Natural killer cell treated with Interleukin-12 subunit alpha and Interleukin-12 subunit beta and Interleukin-15 and Interleukin-18, amount 100 ng/mL, for 72 hours (primary cell): Measurements from ENCODE around the gene SFXN3. TPM values are rescaled to one million over a fixed set of nuclear protein-coding genes. Genes with fewer than 3 reads are reported as not detected.

Source experiments
- ATAC-seq, 2 donors: fragments of 150-1000 bp; cut with Tn5 transposase in 1 of 2; sonication (Bioruptor Pico), chemical (Tn5 transposase) in 1 of 2; 2 replicates each; pipeline ENCODE4 v1.10.0; 2021
- DNase-seq: peaks from one replicate; pipeline ENCODE4 v3.0.0; 2022; ENCODE audit warnings: low spot score
- H3K27ac Mint-ChIP-seq, 2 donors: 1 replicate in 1 of 2; 2 replicates in 1 of 2; pipeline ENCODE4 v1.8.0; 2022; ENCODE audit warnings: mixed read lengths in 2 of 2, mild to moderate bottlenecking in 1 of 2, moderate library complexity in 1 of 2
- H3K27me3 Mint-ChIP-seq, 2 donors: 1 replicate in 1 of 2; 2 replicates in 1 of 2; pipeline ENCODE4 v1.8.0; 2022; ENCODE audit warnings: mixed read lengths in 2 of 2
- H3K36me3 Mint-ChIP-seq: one replicate; pipeline ENCODE4 v1.8.0; 2022; ENCODE audit warnings: mixed read lengths
- H3K4me1 Mint-ChIP-seq, 2 donors: 1 replicate in 1 of 2; 2 replicates in 1 of 2; pipeline ENCODE4 v1.8.0; 2022; ENCODE audit warnings: low read depth in 2 of 2, mixed read lengths in 2 of 2, mild to moderate bottlenecking in 1 of 2
- H3K4me3 Mint-ChIP-seq: one replicate; pipeline ENCODE4 v1.8.0; 2022; ENCODE audit warnings: mixed read lengths
- H3K9me3 Mint-ChIP-seq: 2 replicates; pipeline ENCODE4 v1.8.0; 2022; ENCODE audit warnings: mixed read lengths
- total RNA-seq, 2 donors: library from RNA; stranded (reverse); gene quantifications; one replicate each; pipeline ENCODE4 v1.2.3, GENCODE V29; 2022

Gene SFXN3
- total RNA-seq, 2 donors from 2014 or later = 12.5 to 21.1 TPM

DNA sequence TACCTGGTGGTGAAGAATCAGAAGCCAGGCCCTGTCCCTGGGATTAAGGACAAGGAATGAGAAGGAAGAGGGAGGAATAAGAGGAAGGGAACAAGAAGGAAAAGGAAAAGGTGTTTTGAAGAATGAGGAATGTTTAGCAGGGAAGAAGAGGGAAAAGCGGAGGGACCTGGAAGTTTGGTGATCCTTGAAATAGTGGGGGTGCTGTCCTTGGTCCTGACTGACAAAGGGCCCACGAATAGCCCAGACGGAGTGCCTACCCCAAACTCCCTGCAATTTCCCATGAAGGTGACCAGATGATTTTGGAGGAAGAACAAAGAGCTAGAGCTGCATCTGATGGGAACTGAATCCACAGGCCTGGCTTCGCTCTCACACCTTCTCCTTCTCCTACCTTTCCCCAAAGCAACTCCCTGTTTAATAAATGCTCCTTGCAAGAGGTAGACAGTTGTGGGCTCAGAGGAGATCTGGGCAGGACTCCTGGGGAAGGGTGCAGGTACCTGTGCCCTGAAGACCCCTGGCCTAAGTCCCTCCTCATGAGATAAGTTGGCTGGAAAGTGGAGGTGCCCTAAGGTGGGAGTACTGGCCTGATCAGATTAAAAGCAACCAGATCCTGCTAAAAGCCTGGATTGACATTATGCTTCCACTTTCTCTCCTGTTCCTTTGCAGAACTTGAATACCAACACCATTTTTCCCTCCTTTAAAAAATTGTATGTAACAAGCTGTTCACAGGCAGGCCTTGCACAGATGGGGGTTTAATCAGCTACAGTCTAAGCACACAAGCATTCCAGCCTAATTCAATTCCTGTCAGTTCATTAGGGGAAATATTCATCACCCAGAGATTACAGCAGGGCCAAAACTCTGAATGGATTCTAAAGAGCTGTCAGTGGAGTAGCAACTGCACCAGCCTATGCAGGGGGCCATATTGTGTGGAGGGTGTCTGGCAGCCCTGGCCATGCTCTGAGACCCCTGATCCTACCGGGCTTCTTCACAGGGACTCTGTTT is 50.2 kb downstream of the SFXN3 start:
- no peak for ATAC-seq
- Mint-ChIP-seq H3K36me3 (no peaks in the 10 kb centered on the region), H3K9me3 (no peaks in the 10 kb centered on the region), H3K4me3 (no peak overlapping the region), H3K27ac (no peak overlapping the region), H3K27me3 (peaks cover 41 to 49% of the 10 kb centered on the region in 2 donors), H3K4me1 (no peaks in the 10 kb centered on the region)
- DNase-seq = no peak

DNA sequence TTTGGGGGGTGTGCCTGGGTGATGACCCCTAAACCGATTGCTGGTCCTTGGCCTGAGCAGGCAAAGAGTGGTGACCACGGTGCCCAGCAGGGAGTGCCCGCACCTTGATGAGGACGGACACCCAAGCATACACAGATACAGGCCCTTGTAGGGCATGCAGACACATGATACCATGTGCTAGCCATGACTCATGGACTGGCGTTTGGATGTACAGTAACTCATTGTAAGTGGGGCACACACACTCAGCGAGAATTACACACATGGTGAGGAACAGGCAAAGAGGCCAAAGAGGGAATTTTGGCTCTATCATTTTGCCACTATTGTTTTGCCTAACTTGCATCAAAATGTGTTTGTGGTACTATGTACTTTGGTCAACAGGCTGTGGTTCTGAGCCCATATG is 54.8 kb downstream of the SFXN3 start:
- no peak for DNase-seq
- Mint-ChIP-seq H3K27me3 (peaks cover 36 to 39% of the 10 kb centered on the region in 2 donors), H3K4me3 (no peak overlapping the region), H3K4me1 (no peaks in the 10 kb centered on the region), H3K27ac (no peak overlapping the region), H3K9me3 (no peaks in the 10 kb centered on the region), H3K36me3 (no peaks in the 10 kb centered on the region)
- no peak for ATAC-seq

DNA sequence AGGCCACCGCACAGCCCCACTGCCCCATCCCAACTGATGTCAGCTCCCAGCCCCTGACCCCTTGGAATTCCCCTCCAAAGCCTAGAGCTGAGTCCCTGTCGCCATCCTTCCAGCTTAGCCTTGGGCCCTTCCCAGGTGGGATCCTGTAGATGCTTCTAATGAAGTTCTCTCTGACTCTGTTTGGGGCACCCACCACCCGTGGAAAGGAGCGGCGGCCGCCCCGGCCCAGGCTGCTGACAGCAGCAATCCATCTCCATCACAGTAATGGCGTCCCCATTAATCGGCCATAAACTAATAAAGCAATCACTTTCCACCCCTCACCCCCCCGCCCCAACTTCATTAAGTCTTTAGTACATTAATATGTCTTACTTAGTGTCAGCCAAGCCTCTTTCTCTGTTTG is 56.3 kb downstream of the SFXN3 start:
- Mint-ChIP-seq H3K27ac (no peak overlapping the region), H3K9me3 (no peaks in the 10 kb centered on the region), H3K4me1 (no peaks in the 10 kb centered on the region), H3K27me3 (peaks cover 42 to 43% of the 10 kb centered on the region in 2 donors), H3K36me3 (no peaks in the 10 kb centered on the region), H3K4me3 (no peak overlapping the region)
- no peak for ATAC-seq
- no peak for DNase-seq

- H3K36me3 Mint-ChIP-seq = no peaks in the 10 kb centered on the region
- no peaks in the 10 kb centered on the region for H3K4me1 Mint-ChIP-seq
- no peak overlapping the region for H3K4me3 Mint-ChIP-seq
- ATAC-seq (no peak), DNase-seq (no peak)
- H3K27me3 Mint-ChIP-seq = peaks cover 42 to 48% of the 10 kb centered on the region in 2 donors
- H3K9me3 Mint-ChIP-seq = no peaks in the 10 kb centered on the region
- H3K27ac Mint-ChIP-seq = no peak overlapping the region
These were observed 56.9 kb downstream of the SFXN3 start for GRCh38 chr10:101087965-101088364.

- DNase-seq = no peak
- Mint-ChIP-seq H3K27ac (no peak overlapping the region), H3K27me3 (peaks cover 38 to 43% of the 10 kb centered on the region in 2 donors), H3K36me3 (no peaks in the 10 kb centered on the region), H3K9me3 (no peaks in the 10 kb centered on the region), H3K4me3 (no peak overlapping the region), H3K4me1 (no peaks in the 10 kb centered on the region)
- ATAC-seq = no peak
These were observed 58.7 kb downstream of the SFXN3 start for GRCh38 chr10:101089520-101090299.

DNA sequence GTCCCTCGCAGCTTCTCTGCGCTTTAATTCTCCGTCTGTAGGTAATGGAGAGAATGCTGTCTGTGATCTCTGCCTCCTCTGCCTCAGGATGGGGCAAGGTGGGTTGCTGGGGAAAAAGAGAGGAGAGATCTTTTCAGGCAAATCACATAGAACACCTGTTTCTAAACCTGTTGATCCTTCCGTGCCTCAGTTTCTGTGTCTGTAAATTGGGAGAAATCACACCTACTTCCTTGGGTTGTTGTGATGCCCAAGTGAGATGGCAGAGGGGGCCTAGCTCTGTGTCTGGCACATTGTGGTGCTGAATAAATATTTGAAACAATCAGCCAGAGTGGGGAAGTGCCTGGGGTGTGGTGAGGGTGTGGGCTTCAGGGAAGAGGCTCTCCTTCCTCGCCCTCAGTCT is 59.6 kb downstream of the SFXN3 start:
- DNase-seq (no peak), ATAC-seq (no peak)
- Mint-ChIP-seq H3K27ac (no peak overlapping the region), H3K4me1 (peaks cover 0 to 1% of the 10 kb centered on the region in 2 donors), H3K4me3 (no peak overlapping the region), H3K36me3 (no peaks in the 10 kb centered on the region), H3K27me3 (peaks cover 42 to 47% of the 10 kb centered on the region in 2 donors), H3K9me3 (no peaks in the 10 kb centered on the region)

Other genes with a start within 250 kb of the SFXN3 start
- 10 to 100 TPM; 27.8 to 44.3 TPM for gene SLF2, start 118.3 kb upstream of the SFXN3 start, total RNA-seq
- under 1 TPM in 1 of 2 donors, not detected in 1; 0.19 TPM for gene SEMA4G, start 61.7 kb upstream of the SFXN3 start, total RNA-seq
- gene MRPL43, start 43.7 kb upstream of the SFXN3 start, total RNA-seq = 10 to 100 TPM; 52.3 to 60.7 TPM
- gene TWNK, start 43.7 kb upstream of the SFXN3 start, total RNA-seq = 10 to 100 TPM; 13.6 to 34.2 TPM
- gene LZTS2, start 31.4 kb upstream of the SFXN3 start, total RNA-seq = 1 to 10 TPM; 6.2 to 6.4 TPM
- under 1 TPM; 0.17 to 0.62 TPM for gene PDZD7, start 105 bp upstream of the SFXN3 start, total RNA-seq
- gene KAZALD1, start 30.8 kb downstream of the SFXN3 start, total RNA-seq = 1 to 10 TPM in 1 of 2 donors, not detected in 1; 1.9 TPM
- not detected for gene TLX1, start 100.1 kb downstream of the SFXN3 start, total RNA-seq
- gene LBX1, start 198.2 kb downstream of the SFXN3 start, total RNA-seq = not detected